GM12878 (cell line): Measurements from ENCODE around the gene CDPF1. TPM values are rescaled to one million over a fixed set of nuclear protein-coding genes. Genes with fewer than 3 reads are reported as not detected.

Experiments
- ATAC-seq: fragments of 200-7000 bp; cut with Tn5 transposase; 3 replicates; pipeline ENCODE4 v1.9.1; 2020; ENCODE audit warnings: mild to moderate bottlenecking, moderate library complexity
- BruUV-seq: library from RNA; stranded (reverse); fragments of 400-500 nt; replicated peaks from 2 replicates; lab custom pipeline; 2021; lab: Mats Ljungman, UMichigan
- CTCF ChIA-PET: fragments of 300-600 bp; sonication (Branson Sonifier 250); formaldehyde crosslinking; extraction: SDS; loops from one replicate; lab custom pipeline; 2021; ENCODE audit warnings: inconsistent platforms; lab: Yijun Ruan, JAX
- POLR2A ChIA-PET: fragments of 350-600 bp; formaldehyde crosslinking; extraction: SDS; loops from one replicate; lab custom pipeline; 2021; ENCODE audit warnings: inconsistent platforms; lab: Charles Lee
- RAD21 ChIA-PET: fragments of 300-600 bp; sonication (Branson Sonifier 250); formaldehyde crosslinking; loops from one replicate; lab custom pipeline; 2023; ENCODE audit warnings: antibody characterized with exemption; ENCODE audit not compliant: unreplicated experiment; lab: Charles Lee
- SMC1A ChIA-PET: fragments of 300-600 bp; sonication (Branson Sonifier 250); formaldehyde crosslinking; loops from one replicate; lab custom pipeline; 2023; ENCODE audit not compliant: unreplicated experiment, uncharacterized antibody; lab: Charles Lee
- DNase-seq: peaks from one replicate; pipeline ENCODE4 v3.0.0-alpha.2; 2011; ENCODE audit warnings: low read depth, low spot score
- FAIRE-seq: peaks from 3 replicates; lab custom pipeline; 2011; peaks lifted over from hg19 to GRCh38; lab: Jason Lieb, UNC
- H2AFZ ChIP-seq: 2 replicates; pipeline ENCODE4 v1.6.0; 2011; ENCODE audit warnings: low read depth, low read length, control low read depth; ENCODE audit not compliant: control insufficient read depth
- H3K27ac ChIP-seq: 2 replicates; pipeline ENCODE4 v1.5.1; 2011; ENCODE audit warnings: control low read depth; ENCODE audit not compliant: control insufficient read depth, insufficient read depth
- H3K27me3 ChIP-seq, 2 experiments: replicated peaks in 1 of 2; 2 replicates each; pipeline versions ENCODE4 v1.6.0 to v1.6.1; 2011; ENCODE audit warnings: low read length in 1 of 2; ENCODE audit not compliant: control insufficient read depth in 2 of 2, insufficient read depth in 2 of 2
- H3K36me3 ChIP-seq, 2 experiments: 2 replicates each; pipeline ENCODE4 v1.5.1; 2011; ENCODE audit warnings: low read length in 1 of 2; ENCODE audit not compliant: control insufficient read depth in 2 of 2, insufficient read depth in 2 of 2
- H3K4me1 ChIP-seq: 2 replicates; pipeline ENCODE4 v1.6.1; 2011; ENCODE audit warnings: mild to moderate bottlenecking, low read length, moderate library complexity, mixed read lengths; ENCODE audit not compliant: control insufficient read depth, insufficient read depth
- H3K4me2 ChIP-seq: 2 replicates; pipeline ENCODE4 v1.6.0; 2011; ENCODE audit warnings: control low read depth; ENCODE audit not compliant: control insufficient read depth, insufficient read depth
- H3K4me3 ChIP-seq: fragments of 200-600 bp; sonication (generic); 2 replicates; pipeline ENCODE4 v1.5.1; 2016
- H3K79me2 ChIP-seq: 2 replicates; pipeline ENCODE4 v1.6.0; 2011; ENCODE audit warnings: low read length; ENCODE audit not compliant: control insufficient read depth, insufficient read depth
- H3K9ac ChIP-seq: 2 replicates; pipeline ENCODE4 v1.8.0; 2011; ENCODE audit warnings: low read length, control low read depth, mixed read lengths; ENCODE audit not compliant: control insufficient read depth, insufficient read depth
- H3K9me3 ChIP-seq: replicated peaks from 3 replicates; pipeline ENCODE4 v1.5.1; 2011; ENCODE audit warnings: mild to moderate bottlenecking, low read length; ENCODE audit not compliant: control insufficient read depth, insufficient read depth
- H4K20me1 ChIP-seq: 2 replicates; pipeline ENCODE4 v1.6.0; 2011; ENCODE audit not compliant: control insufficient read depth, insufficient read depth
- CEBPZ ChIP-seq: fragments of 150-350 bp; IDR thresholded peaks from 2 replicates; pipeline ENCODE4 v1.6.1; 2016; ENCODE audit warnings: low read depth, low read length
- EGR1 ChIP-seq, 2 experiments: IDR thresholded peaks; 1 replicate in 1 of 2; 2 replicates in 1 of 2; pipeline ENCODE4 v1.6.1; 2011 to 2012; ENCODE audit warnings: low read depth in 2 of 2, low read length in 2 of 2, borderline replicate concordance in 1 of 2, mild to moderate bottlenecking in 1 of 2, moderate library complexity in 1 of 2
- ETV6 ChIP-seq, 2 experiments: fragments of 450-650 bp in 1 of 2; IDR thresholded peaks in 1 of 2; conservative IDR thresholded peaks in 1 of 2; 2 replicates each; pipeline ENCODE4 v1.6.1; 2014; ENCODE audit warnings: antibody characterized with exemption in 1 of 2, borderline replicate concordance in 1 of 2, low read depth in 1 of 2, mild to moderate bottlenecking in 1 of 2, moderate library complexity in 1 of 2
- NFYB ChIP-seq: IDR thresholded peaks from 2 replicates; pipeline ENCODE4 v1.6.1; 2011; ENCODE audit warnings: low read depth, mild to moderate bottlenecking, low read length, improper control_type of control experiment, moderate library complexity; ENCODE audit not compliant: insufficient read depth
- POLR2A ChIP-seq: IDR thresholded peaks from 2 replicates; pipeline ENCODE4 v1.6.1; 2011; ENCODE audit warnings: low read depth, mild to moderate bottlenecking, low read length
- YY1 ChIP-seq: IDR thresholded peaks from 2 replicates; pipeline ENCODE4 v1.6.1; 2011; ENCODE audit warnings: low read depth, mild to moderate bottlenecking, low read length
- ZZZ3 ChIP-seq: IDR thresholded peaks from 2 replicates; pipeline ENCODE4 v1.6.1; 2011; ENCODE audit warnings: low read depth; ENCODE audit not compliant: control insufficient read depth, insufficient read length
- WGBS: methylation state at CpG from one replicate; pipeline ENCODE4 v1.1.6; 2016; ENCODE audit warnings: low lambda C conversion rate; ENCODE audit not compliant: insufficient replicate concordance, insufficient coverage; ENCODE audit errors: missing lambda C conversion rate; 5-methylcytosine and 5-hydroxymethylcytosine counted together
- in situ Hi-C: fragments of 300-500 bp; cut with MboI; formaldehyde crosslinking; loops from 9 replicates; pipeline ENCODE4 v1.14.3; 2018; ENCODE audit warnings: mixed read lengths
- intact Hi-C: fragments of 100-400 bp; cut with micrococcal nuclease; formaldehyde crosslinking; loops from one replicate; pipeline ENCODE4 v1.14.2; 2022; ENCODE audit not compliant: unreplicated experiment
- polyA plus RNA-seq, 11 experiments: library from polyadenylated mRNA; depleted of rRNA in 4 of 11; unstranded in 6 of 11; stranded (reverse) in 5 of 11; fragments of >200 nt; fragmentation: Nextera tagmentation in 4 of 11; fragmentation: Illumina TruSeq in 1 of 11; extraction: Ambion mirVana in 4 of 11; extraction: Trizol in 1 of 11; gene quantifications; 1 replicate in 1 of 11; 2 replicates in 10 of 11; pipeline versions ENCODE4 v1.2.1 to v1.2.3, GENCODE V29; 2011 to 2016; ENCODE audit warnings: inconsistent platforms in 2 of 11, missing spikeins in 2 of 11, low read depth in 1 of 11
- total RNA-seq, 4 experiments: library from RNA; depleted of rRNA in 3 of 4; stranded (reverse); fragments of >200 nt in 3 of 4; fragmentation: Illumina TruSeq in 1 of 4; extraction: Trizol in 1 of 4; gene quantifications; 2 replicates each; pipeline versions ENCODE4 v1.2.1 to v1.2.3, GENCODE V29; 2013 to 2021
- TF ChIP-seq, protein P1 (sequence below): fragments of 450-650 bp; formaldehyde crosslinking; IDR thresholded peaks from 2 replicates; pipeline ENCODE4 v1.4.0; 2020; ENCODE audit warnings: mild to moderate bottlenecking, moderate library complexity

Gene CDPF1
- total and polyA plus RNA-seq, 10 of the 15 experiments (the other 5 are each of a cell fraction or from before 2014, with no cell fraction given): 1.0 to 22.4 (median 7.9) TPM

DNA sequence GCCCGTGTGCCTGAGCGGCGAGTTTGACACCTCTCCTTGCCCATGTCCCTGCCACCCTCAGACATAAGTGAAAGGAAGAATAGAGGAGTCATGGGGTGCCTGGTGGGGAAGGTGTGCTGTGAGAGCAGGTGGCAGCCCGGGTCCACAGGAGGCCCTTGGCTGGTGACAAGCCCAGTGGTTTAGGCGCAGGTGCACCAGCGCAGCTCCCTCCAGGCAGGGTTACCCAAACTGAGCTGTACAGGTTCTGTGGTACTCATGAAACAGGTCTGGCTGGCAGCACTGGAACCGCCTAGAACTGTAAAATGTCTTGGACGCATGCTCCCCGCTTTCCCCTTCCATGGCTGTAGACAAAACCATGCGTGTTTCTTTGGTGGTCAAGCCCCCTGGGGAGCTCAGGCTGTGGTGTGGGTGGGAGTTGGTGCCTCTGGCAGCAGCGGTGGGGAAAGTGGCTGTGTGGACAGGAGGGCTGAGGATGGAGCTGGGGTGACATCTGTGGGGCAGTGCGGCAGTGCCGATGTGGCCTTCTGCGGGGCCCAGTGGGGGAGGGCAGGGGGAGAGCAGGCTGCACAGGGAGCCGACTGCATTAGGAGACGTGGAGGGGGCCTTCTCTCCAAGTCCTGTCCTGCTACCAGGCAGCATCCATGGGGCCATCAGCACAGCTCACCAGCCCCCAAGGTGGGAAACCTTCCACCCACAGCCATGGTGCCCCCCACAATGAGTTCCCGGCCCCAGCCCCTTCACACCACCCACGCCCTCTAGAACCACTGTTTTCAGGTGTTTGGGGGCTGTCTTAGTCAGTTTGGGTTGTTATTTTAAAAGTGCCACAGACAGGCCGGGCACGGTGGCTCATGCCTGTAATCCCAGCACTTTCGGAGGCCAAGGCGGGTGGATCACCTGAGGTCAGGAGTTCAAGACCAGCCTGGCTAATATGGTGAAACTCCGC lies 41.0 kb upstream of the CDPF1 start (continued):
- TF ChIP-seq YY1 (no peak), POLR2A (no peak; the same call in 1 of the 2 replicates)
- TF ChIP-seq, protein P1, sequence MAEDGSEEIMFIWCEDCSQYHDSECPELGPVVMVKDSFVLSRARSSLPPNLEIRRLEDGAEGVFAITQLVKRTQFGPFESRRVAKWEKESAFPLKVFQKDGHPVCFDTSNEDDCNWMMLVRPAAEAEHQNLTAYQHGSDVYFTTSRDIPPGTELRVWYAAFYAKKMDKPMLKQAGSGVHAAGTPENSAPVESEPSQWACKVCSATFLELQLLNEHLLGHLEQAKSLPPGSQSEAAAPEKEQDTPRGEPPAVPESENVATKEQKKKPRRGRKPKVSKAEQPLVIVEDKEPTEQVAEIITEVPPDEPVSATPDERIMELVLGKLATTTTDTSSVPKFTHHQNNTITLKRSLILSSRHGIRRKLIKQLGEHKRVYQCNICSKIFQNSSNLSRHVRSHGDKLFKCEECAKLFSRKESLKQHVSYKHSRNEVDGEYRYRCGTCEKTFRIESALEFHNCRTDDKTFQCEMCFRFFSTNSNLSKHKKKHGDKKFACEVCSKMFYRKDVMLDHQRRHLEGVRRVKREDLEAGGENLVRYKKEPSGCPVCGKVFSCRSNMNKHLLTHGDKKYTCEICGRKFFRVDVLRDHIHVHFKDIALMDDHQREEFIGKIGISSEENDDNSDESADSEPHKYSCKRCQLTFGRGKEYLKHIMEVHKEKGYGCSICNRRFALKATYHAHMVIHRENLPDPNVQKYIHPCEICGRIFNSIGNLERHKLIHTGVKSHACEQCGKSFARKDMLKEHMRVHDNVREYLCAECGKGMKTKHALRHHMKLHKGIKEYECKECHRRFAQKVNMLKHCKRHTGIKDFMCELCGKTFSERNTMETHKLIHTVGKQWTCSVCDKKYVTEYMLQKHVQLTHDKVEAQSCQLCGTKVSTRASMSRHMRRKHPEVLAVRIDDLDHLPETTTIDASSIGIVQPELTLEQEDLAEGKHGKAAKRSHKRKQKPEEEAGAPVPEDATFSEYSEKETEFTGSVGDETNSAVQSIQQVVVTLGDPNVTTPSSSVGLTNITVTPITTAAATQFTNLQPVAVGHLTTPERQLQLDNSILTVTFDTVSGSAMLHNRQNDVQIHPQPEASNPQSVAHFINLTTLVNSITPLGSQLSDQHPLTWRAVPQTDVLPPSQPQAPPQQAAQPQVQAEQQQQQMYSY (CRISPR knock-in tag): no peak

DNA sequence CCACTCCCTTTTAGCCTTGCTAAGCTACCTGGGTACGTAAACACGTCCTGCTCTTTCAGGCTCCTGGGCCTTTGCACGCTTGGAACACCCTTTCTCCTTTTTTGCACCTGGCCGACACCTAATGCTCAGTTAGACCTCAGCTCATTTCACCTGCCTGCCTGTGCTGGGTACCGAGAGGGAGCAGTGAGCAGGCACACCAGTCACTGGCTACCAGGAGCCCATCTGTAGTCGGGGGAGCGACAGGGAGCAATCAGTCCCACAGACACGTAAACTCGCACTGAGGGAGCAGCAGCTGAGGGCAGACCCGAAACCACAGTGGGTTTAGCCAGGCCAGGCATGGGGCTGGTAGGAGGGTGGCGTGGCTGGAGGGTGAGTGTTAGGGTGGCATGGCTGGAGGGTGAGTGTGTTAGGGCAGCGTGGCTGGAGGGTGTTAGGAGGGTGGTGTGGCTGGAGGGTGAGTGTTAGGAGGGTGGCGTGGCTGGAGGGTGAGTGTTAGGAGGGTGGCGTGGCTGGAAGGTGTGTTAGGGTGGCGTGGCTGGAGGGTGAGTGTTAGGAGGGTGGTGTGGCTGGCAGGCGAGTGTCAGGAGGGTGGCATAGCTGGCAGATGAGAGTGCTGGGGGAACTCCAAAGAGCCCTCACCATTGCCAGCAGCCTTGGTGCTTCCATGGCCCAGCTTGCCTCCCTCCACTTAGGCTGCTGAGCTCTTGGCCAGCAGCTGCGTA lies 40.2 kb upstream of the CDPF1 start:
- no peaks in the 10 kb centered on the region for H4K20me1 ChIP-seq
- DNase-seq (no peak), ATAC-seq (no peak), FAIRE-seq (no peak)
- no peak overlapping the region for H3K27ac ChIP-seq
- H3K36me3 ChIP-seq: peaks cover 0 to 4% of the 10 kb centered on the region in 2 experiments; a peak in 3 of 4 replicates
- peaks cover 33% of the 10 kb centered on the region for H3K4me1 ChIP-seq
- TF ChIP-seq ZZZ3 (no peak), EGR1 (IDR thresholded peaks at IDR 0.05; ENCODE audit: borderline replicate concordance in 1 of 2, low read depth in 2 of 2, low read length in 2 of 2) (no peak), YY1 (no peak), NFYB (no peak), ETV6 (conservative IDR thresholded peaks at IDR 0.05 in 1 of 2, IDR thresholded peaks at IDR 0.05 in 1 of 2; ENCODE audit: borderline replicate concordance in 1 of 2, low read depth in 1 of 2) (no peak), CEBPZ (no peak)
- intact Hi-C loops (no loop called here), in situ Hi-C loops (no loop called here)
- H3K9ac ChIP-seq: no peak overlapping the region
- no peak overlapping the region for H2AFZ ChIP-seq
- H3K4me2 ChIP-seq: no peak overlapping the region
- 93% methylated on average over 17 of the region's 17 CpGs for WGBS
- POLR2A ChIA-PET: interaction anchor here (0.6 to 1.1 kb wide), 2 partner anchors 9 to 982 kb away, joined by 3 to 4 read pairs; no protein-coding TSS in a partner anchor
- no peak overlapping the region for H3K4me3 ChIP-seq
- RAD21 ChIA-PET: no interaction called here
- peaks cover 17% of the 10 kb centered on the region for H3K79me2 ChIP-seq
- SMC1A ChIA-PET: no interaction called here
- H3K9me3 ChIP-seq: no peaks in the 10 kb centered on the region; the same call in 2 of the 3 replicates
- CTCF ChIA-PET: no interaction called here
- no peaks in the 10 kb centered on the region for H3K27me3 ChIP-seq
- no TSS peak for BruUV-seq
